Pancreas (tissue), 10 donors: ENCODE measurements around the gene MYCBPAP. TPM values are rescaled to one million over a fixed set of nuclear protein-coding genes. Genes with fewer than 3 reads are reported as not detected.

ENCODE experiments used
- ATAC-seq, 4 donors: fragments of 200-7000 bp; cut with Tn5 transposase; one replicate each; pipeline versions ENCODE4 v1.8.0 to v1.9.1; 2020; ENCODE audit warnings: mild to moderate bottlenecking in 4 of 4, moderate library complexity in 4 of 4
- DNase-seq, 6 donors: peaks; one replicate each; pipeline ENCODE4 v3.0.0-alpha.2; 2020
- FAIRE-seq: peaks from 2 replicates; lab custom pipeline; 2012; peaks lifted over from hg19 to GRCh38; lab: Jason Lieb, UNC
- H3K27ac ChIP-seq, 4 donors: fragments of 200-600 bp; sonication (generic); 1 replicate in 3 of 4; 2 replicates in 1 of 4; pipeline versions ENCODE4 v1.5.0 to v1.8.0; 2020
- H3K27me3 ChIP-seq, 4 donors: fragments of 200-600 bp; one replicate each; pipeline ENCODE4 v1.8.0; 2021
- H3K36me3 ChIP-seq, 3 donors: fragments of 200-600 bp; sonication (generic) in 1 of 3; one replicate each; pipeline versions ENCODE4 v1.5.0 to v1.8.0; 2020 to 2021
- H3K4me1 ChIP-seq, 3 donors: fragments of 200-600 bp; one replicate each; pipeline ENCODE4 v1.8.0; 2021
- H3K4me3 ChIP-seq, 4 donors: fragments of 200-600 bp; sonication (generic) in 2 of 4; one replicate each; pipeline versions ENCODE4 v1.5.0 to v1.8.0; 2020 to 2021
- H3K9me3 ChIP-seq, 4 donors: fragments of 200-600 bp; one replicate each; pipeline ENCODE4 v1.8.0; 2021
- CTCF ChIP-seq, 4 donors: fragments of 200-600 bp; sonication (generic) in 3 of 4; IDR thresholded peaks; one replicate each; pipeline versions ENCODE4 v1.5.0 to v1.8.0; 2021; ENCODE audit warnings: antibody characterized with exemption in 4 of 4
- WGBS, 2 donors: extraction: QIAGEN DNeasy Blood & Tissue Kit; methylation state at CpG; one replicate each; pipeline ENCODE4 v1.1.7; 2013; 5-methylcytosine and 5-hydroxymethylcytosine counted together
- intact Hi-C, 3 donors: fragments of 100-400 bp; cut with DNase I; formaldehyde crosslinking; loops; one replicate each; pipeline versions ENCODE4 v1.11.1 to v1.14.2; 2022
- polyA plus RNA-seq, 2 donors: library from polyadenylated mRNA; stranded (reverse); fragments of 200-250 nt; gene quantifications; one replicate each; pipeline ENCODE4 v1.2.3, GENCODE V29; 2013
- total RNA-seq, 6 donors: library from RNA; stranded (reverse); fragmentation: NEBNext Ultra II Directional in 4 of 6; extraction: Animal tissue kit (Norgen Biotek cat#: 25700) in 4 of 6; gene quantifications; one replicate each; pipeline versions ENCODE4 v1.2.1 to v1.2.4, GENCODE V29; 2021 to 2023
- donor health status: healthy with polysubstance abuse.
- donor health status: DM: no; HTN: no; CAD: no; lungs with moderate emphysema.
- donor health status: DM: no; HTN: no; CAD: no.
- donor health status: control.
- donor health status: control.
- donor health status: Bipolar disorder and iron deficiency.
- donor health status: DM: yes; HTN: yes; CAD: no.
- donor health status: DM: no; HTN: no; CAD: no.
- donor health status: DM: no; HTN: no; CAD: no.
- donor health status: DM: yes; HTN: yes; CAD: no.

The MYCBPAP gene
- total and polyA plus RNA-seq, 8 donors: 0.43 to 1.7 (median 1.0) TPM

GRCh38 chr17:50547035-50547735 is 38.9 kb downstream of the MYCBPAP start, which contains the start of gene SPATA20:
TSS of gene SPATA20 (plus strand) at chr17:50547174. CDS start at chr17:50547209, 35 bp downstream.
- ATAC-seq: peak; percentile 62 to 82 (median 72)
- peak within 1 kb of the TSS; percentile 38 to 78 (median 52) for H3K27ac ChIP-seq
- peak within 1 kb of the TSS; percentile 31 to 74 (median 58) for H3K4me3 ChIP-seq
- peaks cover 7 to 19% (median 16%) of the 10 kb centered on the region in 3 donors for H3K4me1 ChIP-seq
- no peaks in the 10 kb centered on the region for H3K9me3 ChIP-seq
- FAIRE-seq: no peak
- peak; percentile 84 to 99 (median 96) for TF ChIP-seq CTCF (IDR thresholded peaks at IDR 0.05)
- peak; percentile 89 to 97 (median 93) for DNase-seq
- H3K27me3 ChIP-seq: no peaks in the 10 kb centered on the region
- 1 to 3% methylated on average over 21 to 42 of the region's 42 CpGs for WGBS, 2 donors
- intact Hi-C loops: loop anchor here in 2 of 3 donors (5.0 to 10.0 kb wide), 4 partner anchors 75 to 298 kb away; no protein-coding TSS in a partner anchor
- H3K36me3 ChIP-seq: peaks cover 0 to 4% (median 0%) of the 10 kb centered on the region in 3 donors

GRCh38 chr17:50547736-50548083 is 39.5 kb downstream of the MYCBPAP start:
- DNase-seq (peak in 3 of 6 donors; percentile 38 to 64 (median 47)), FAIRE-seq (no peak), ATAC-seq (no peak)
- TF ChIP-seq CTCF (IDR thresholded peaks at IDR 0.05): no peak
- H3K27me3 ChIP-seq: no peaks in the 10 kb centered on the region
- H3K4me3 ChIP-seq: peak overlapping the region in 3 of 4 donors; percentile 57 to 74 (median 60)
- WGBS, 2 donors: 45 to 57% methylated on average over 5 of the region's 5 CpGs
- H3K4me1 ChIP-seq: peaks cover 7 to 15% (median 12%) of the 10 kb centered on the region in 3 donors
- intact Hi-C loops: loop anchor here in 2 of 3 donors (5.0 to 10.0 kb wide), 4 partner anchors 75 to 297 kb away; no protein-coding TSS in a partner anchor
- peaks cover 0 to 4% (median 0%) of the 10 kb centered on the region in 3 donors for H3K36me3 ChIP-seq
- H3K27ac ChIP-seq: peak overlapping the region in 1 of 4 donors; percentile 78
- no peaks in the 10 kb centered on the region for H3K9me3 ChIP-seq

DNA sequence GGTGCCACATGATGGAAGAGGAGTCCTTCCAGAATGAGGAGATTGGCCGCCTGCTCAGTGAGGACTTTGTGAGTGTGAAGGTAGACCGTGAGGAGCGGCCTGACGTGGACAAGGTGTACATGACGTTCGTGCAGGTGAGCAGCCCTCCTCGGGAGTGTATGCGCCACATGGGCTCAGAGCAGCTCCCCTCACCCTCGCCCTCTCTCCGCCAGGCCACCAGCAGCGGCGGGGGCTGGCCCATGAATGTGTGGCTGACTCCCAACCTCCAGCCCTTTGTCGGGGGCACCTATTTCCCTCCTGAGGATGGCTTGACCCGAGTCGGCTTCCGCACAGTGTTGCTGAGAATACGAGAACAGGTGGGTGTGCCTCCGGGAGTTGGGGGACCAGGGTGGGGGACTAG is 40.6 kb downstream of the MYCBPAP start:
- DNase-seq: peak in 2 of 6 donors; percentile 35 to 66
- no peak for ATAC-seq
- no peak for TF ChIP-seq CTCF (IDR thresholded peaks at IDR 0.05)
- no peak for FAIRE-seq
- intact Hi-C loops: loop anchor here in 2 of 3 donors (5.0 to 10.0 kb wide), 4 partner anchors 73 to 296 kb away; no protein-coding TSS in a partner anchor
- Histone ChIP-seq H3K27ac (no peak overlapping the region), H3K27me3 (no peaks in the 10 kb centered on the region), H3K4me1 (peaks cover 0 to 4% (median 1%) of the 10 kb centered on the region in 3 donors), H3K4me3 (no peak overlapping the region), H3K36me3 (peaks cover 0 to 4% (median 0%) of the 10 kb centered on the region in 3 donors), H3K9me3 (no peaks in the 10 kb centered on the region)
- 83 to 89% methylated on average over 18 of the region's 18 CpGs for WGBS, 2 donors

- H3K36me3 ChIP-seq: peaks cover 0 to 4% (median 0%) of the 10 kb centered on the region in 3 donors
- intact Hi-C loops: loop anchor here in 2 of 3 donors (5.0 to 10.0 kb wide), 4 partner anchors 73 to 295 kb away; no protein-coding TSS in a partner anchor
- DNase-seq (peak in 2 of 6 donors; percentile 42 to 56), ATAC-seq (no peak), FAIRE-seq (no peak)
- no peaks in the 10 kb centered on the region for H3K9me3 ChIP-seq
- no peak for TF ChIP-seq CTCF (IDR thresholded peaks at IDR 0.05)
- no peak overlapping the region for H3K27ac ChIP-seq
- no peak overlapping the region for H3K4me3 ChIP-seq
- WGBS, 2 donors: 87 to 90% methylated on average over 19 of the region's 19 CpGs
- H3K4me1 ChIP-seq: peaks cover 0 to 4% (median 0%) of the 10 kb centered on the region in 3 donors
- no peaks in the 10 kb centered on the region for H3K27me3 ChIP-seq
These were observed 41.2 kb downstream of the MYCBPAP start for GRCh38 chr17:50549256-50549941.
